Measurements from ENCODE around the gene SLC16A6. TPM values are rescaled to one million over a fixed set of nuclear protein-coding genes. Genes with fewer than 3 reads are reported as not detected.

The SLC16A6 gene
- total and polyA plus RNA-seq, 2 of the 4 experiments (the other 2 are of a cell fraction) = 0.22 to 0.54 TPM

GRCh38 chr17:68298601-68299000 is 7.7 kb upstream of the SLC16A6 start:
- H3K9me1 ChIP-seq (ENCODE audit: insufficient read depth, low read length) = no peaks in the 10 kb centered on the region
- no peak overlapping the region for H3K56ac ChIP-seq (ENCODE audit: extremely low read depth, insufficient read depth, low read length)
- TF ChIP-seq POLR2A (IDR thresholded peaks at IDR 0.05; ENCODE audit: low read depth, low read length) = no peak
- dilution Hi-C loops (cut with HindIII; ENCODE audit: low sequenced_read_pairs, unreplicated experiment) = no loop called here
- H3K27ac ChIP-seq (ENCODE audit: insufficient read depth, low read length) = no peak overlapping the region
- ATAC-seq (ENCODE audit: low read depth) = no peak
- H3K4me1 ChIP-seq (ENCODE audit: control insufficient read depth, insufficient read depth, low read length) = peaks cover 5% of the 10 kb centered on the region
- no peak overlapping the region for H2AK9ac ChIP-seq (replicated peaks; ENCODE audit: low read depth, low read length, poor library complexity)
- H4K91ac ChIP-seq (ENCODE audit: insufficient read depth, low read depth, low read length) = no peak overlapping the region
- H2BK15ac ChIP-seq (ENCODE audit: low read depth, low read length) = no peak overlapping the region
- intact Hi-C loops (cut with micrococcal nuclease) = no loop called here
- no peak for DNase-seq
- H2AK5ac ChIP-seq (ENCODE audit: low read depth, low read length) = no peak overlapping the region
- H2BK120ac ChIP-seq (ENCODE audit: low read depth, low read length) = no peak overlapping the region
- no TSS peak for BruUV-seq (replicated peaks)
- no peaks in the 10 kb centered on the region for H4K20me1 ChIP-seq (ENCODE audit: insufficient read depth, low read length)
- no peak overlapping the region for H4K8ac ChIP-seq (ENCODE audit: low read depth in 2 of 2, low read length in 2 of 2)
- in situ Hi-C loops (cut with MboI; ENCODE audit: low sequenced_read_pairs) = no loop called here
- no peaks in the 10 kb centered on the region; the same call in 1 of the 2 replicates for H3K9me3 ChIP-seq (ENCODE audit: control insufficient read depth, insufficient read depth, low read length)
- H3K36me3 ChIP-seq (ENCODE audit: control insufficient read depth, insufficient read depth, low read length) = no peaks in the 10 kb centered on the region
- no peak overlapping the region for H4K5ac ChIP-seq (ENCODE audit: low read depth, low read length)
- ChIA-PET POLR2A (ENCODE audit: unreplicated experiment) (no interaction called here), CTCF (no interaction called here)
- H2AFZ ChIP-seq (replicated peaks; ENCODE audit: low read length, poor library complexity) = no peak overlapping the region
- no peak overlapping the region for H2BK5ac ChIP-seq (ENCODE audit: low read depth, low read length, poor library complexity, severe bottlenecking)
- H3K23ac ChIP-seq (ENCODE audit: low read depth, low read length) = no peak overlapping the region
- H3K27me3 ChIP-seq (ENCODE audit: control insufficient read depth, insufficient read depth, low read length) = peaks cover 4% of the 10 kb centered on the region
- H3K79me1 ChIP-seq (ENCODE audit: low read depth in 1 of 2, low read length in 2 of 2) = no peaks in the 10 kb centered on the region
- no peak overlapping the region for H2BK20ac ChIP-seq (ENCODE audit: low read depth, low read length)
- no peak overlapping the region for H3K4me3 ChIP-seq (ENCODE audit: insufficient read depth, low read depth, low read length)
- no peak overlapping the region for H3K4me2 ChIP-seq (ENCODE audit: low read depth, low read length)
- H3K4ac ChIP-seq (ENCODE audit: low read depth, low read length) = no peak overlapping the region
- no peak overlapping the region for H3K9ac ChIP-seq (ENCODE audit: low read depth, low read length)
- H3K18ac ChIP-seq (ENCODE audit: low read depth, low read length) = no peak overlapping the region
- no peak overlapping the region for H3K14ac ChIP-seq (replicated peaks; ENCODE audit: low read depth, low read length)
